Measurements from ENCODE around the gene IGFBP5. TPM values are rescaled to one million over a fixed set of nuclear protein-coding genes. Genes with fewer than 3 reads are reported as not detected.

Gene IGFBP5
- total and polyA plus RNA-seq, 9 of the 15 experiments (the other 6 are each of a cell fraction or from before 2014, with no cell fraction given) = 0.01 to 1.9 (median 0.03) TPM; not detected in 6

DNA sequence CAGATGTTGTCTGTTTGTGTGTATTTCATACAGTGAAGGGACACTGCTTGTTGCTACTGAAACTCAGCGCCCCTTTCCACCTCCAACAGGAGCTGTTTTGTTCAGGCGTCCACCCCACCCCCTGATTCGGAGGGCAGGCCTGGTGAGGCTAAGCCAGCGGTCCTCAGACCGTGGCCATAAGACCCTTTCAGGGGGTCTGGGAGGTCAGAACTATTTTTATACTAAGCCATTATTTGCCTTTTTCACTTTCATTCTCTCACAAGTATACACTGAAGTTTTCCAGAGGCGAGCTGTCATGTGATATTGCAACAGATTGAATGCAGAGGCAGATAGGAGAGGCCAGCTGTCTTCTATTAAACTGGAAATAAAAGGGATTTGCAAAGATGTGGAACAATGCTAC is 39.7 kb upstream of the IGFBP5 start:
- 2% methylated on average over 6 of the region's 6 CpGs for WGBS (ENCODE audit: insufficient coverage, low coverage, missing lambda C conversion rate)
- intact Hi-C loops (cut with micrococcal nuclease) (no loop called here), in situ Hi-C loops (cut with MboI) (no loop called here)
- Histone ChIP-seq H3K27ac (ENCODE audit: extremely low read depth, low read depth, low read length) (no peak overlapping the region), H3K4me2 (ENCODE audit: insufficient read depth, low read length) (no peak overlapping the region), H2AFZ (ENCODE audit: low read depth, low read length) (no peak overlapping the region), H3K36me3 (ENCODE audit: control insufficient read depth, insufficient read depth, low read length) (no peaks in the 10 kb centered on the region), H3K27me3 (ENCODE audit: control insufficient read depth in 2 of 2, insufficient read depth in 2 of 2, low read length in 2 of 2) (peaks cover 0 to 26% of the 10 kb centered on the region in 2 experiments; a peak in 4 of 5 replicates), H3K9me1 (ENCODE audit: control insufficient read depth, insufficient read depth, low read length) (no peaks in the 10 kb centered on the region), H3K9ac (ENCODE audit: insufficient read depth in 1 of 2, low read depth in 2 of 2, low read length in 2 of 2) (no peak overlapping the region), H3K4me1 (replicated peaks in 1 of 2; ENCODE audit: control insufficient read depth in 2 of 2, insufficient read depth in 2 of 2, low read length in 2 of 2) (no peaks in the 10 kb centered on the region), H4K20me1 (replicated peaks; ENCODE audit: control insufficient read depth, insufficient read depth, low read length) (no peaks in the 10 kb centered on the region), H3K4me3 (no peak overlapping the region), H3K79me2 (ENCODE audit: control insufficient read depth, insufficient read depth, low read length) (no peaks in the 10 kb centered on the region), H3K9me3 (replicated peaks; ENCODE audit: control insufficient read depth, insufficient read depth, low read depth, low read length) (no peaks in the 10 kb centered on the region)
- no TSS peak for BruUV-seq (replicated peaks)
- no peak for FAIRE-seq
- no peak for ATAC-seq
- ChIA-PET CTCF (ENCODE audit: low intra/inter-chr PET ratio) (no interaction called here), POLR2A (no interaction called here)
- TF ChIP-seq, protein P1, sequence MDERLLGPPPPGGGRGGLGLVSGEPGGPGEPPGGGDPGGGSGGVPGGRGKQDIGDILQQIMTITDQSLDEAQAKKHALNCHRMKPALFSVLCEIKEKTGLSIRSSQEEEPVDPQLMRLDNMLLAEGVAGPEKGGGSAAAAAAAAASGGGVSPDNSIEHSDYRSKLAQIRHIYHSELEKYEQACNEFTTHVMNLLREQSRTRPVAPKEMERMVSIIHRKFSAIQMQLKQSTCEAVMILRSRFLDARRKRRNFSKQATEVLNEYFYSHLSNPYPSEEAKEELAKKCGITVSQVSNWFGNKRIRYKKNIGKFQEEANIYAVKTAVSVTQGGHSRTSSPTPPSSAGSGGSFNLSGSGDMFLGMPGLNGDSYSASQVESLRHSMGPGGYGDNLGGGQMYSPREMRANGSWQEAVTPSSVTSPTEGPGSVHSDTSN (CRISPR knock-in tag; IDR thresholded peaks at IDR 0.05; ENCODE audit: low read depth) = no peak
- TF ChIP-seq, protein P1 (tag; conservative IDR thresholded peaks at IDR 0.05; ENCODE audit: low read depth) = no peak
- no peak for TF ChIP-seq KAT8 (IDR thresholded peaks at IDR 0.05; ENCODE audit: low read depth)
- TF ChIP-seq, protein P2, sequence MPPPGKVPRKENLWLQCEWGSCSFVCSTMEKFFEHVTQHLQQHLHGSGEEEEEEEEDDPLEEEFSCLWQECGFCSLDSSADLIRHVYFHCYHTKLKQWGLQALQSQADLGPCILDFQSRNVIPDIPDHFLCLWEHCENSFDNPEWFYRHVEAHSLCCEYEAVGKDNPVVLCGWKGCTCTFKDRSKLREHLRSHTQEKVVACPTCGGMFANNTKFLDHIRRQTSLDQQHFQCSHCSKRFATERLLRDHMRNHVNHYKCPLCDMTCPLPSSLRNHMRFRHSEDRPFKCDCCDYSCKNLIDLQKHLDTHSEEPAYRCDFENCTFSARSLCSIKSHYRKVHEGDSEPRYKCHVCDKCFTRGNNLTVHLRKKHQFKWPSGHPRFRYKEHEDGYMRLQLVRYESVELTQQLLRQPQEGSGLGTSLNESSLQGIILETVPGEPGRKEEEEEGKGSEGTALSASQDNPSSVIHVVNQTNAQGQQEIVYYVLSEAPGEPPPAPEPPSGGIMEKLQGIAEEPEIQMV (tag; conservative IDR thresholded peaks at IDR 0.05; ENCODE audit: low read depth) = no peak
- DNase-seq (ENCODE audit: extremely low read depth in 1 of 4, low spot score in 3 of 4) = no peak

All from K562 (cell line).